SK-N-MC (cell line): Measurements from ENCODE around the gene SNRNP40.

Experiments used
- EZH2 ChIP-seq: fragments of 200-600 bp; sonication (generic); IDR thresholded peaks from one replicate; pipeline ENCODE4 v1.6.1; 2017; ENCODE audit warnings: antibody characterized with exemption
- FOXP2 ChIP-seq: optimal IDR thresholded peaks from 2 replicates; pipeline ENCODE3; 2011; ENCODE audit warnings: mild to moderate bottlenecking, moderate library complexity; ENCODE audit not compliant: insufficient read depth; ENCODE audit errors: extremely low read length, control extremely low read depth
- POLR2AphosphoS5 ChIP-seq: IDR thresholded peaks from 2 replicates; pipeline ENCODE4 v1.6.1; 2012; ENCODE audit warnings: mild to moderate bottlenecking, low read depth, low read length, borderline replicate concordance

- no peak for TF ChIP-seq EZH2
- TF ChIP-seq POLR2AphosphoS5 = peak; percentile 99
- TF ChIP-seq FOXP2 = no peak
Observed at GRCh38 chr1:31296486-31297276, at the start of gene SNRNP40, which contains the start of gene ZCCHC17.
